ENCODE data around the gene CISTR.
A peak's percentile ranks its signal among the peaks of the same experiment; 100 is the strongest.
"Not testable (repeated sequence)": the region's sequence is repeated elsewhere in the genome, so short reads cannot be mapped to it uniquely, and the experiment has no call there.

Gene CISTR

GRCh38 chr12:53762793-53763192 lies 11.0 kb upstream of the CISTR start:
- not testable (repeated sequence) for DNase-seq (ENCODE audit: low read depth)

- DNase-seq (ENCODE audit: low read depth): no peak
These were observed 9.5 kb upstream of the CISTR start for GRCh38 chr12:53761306-53761705.

GRCh38 chr12:53759261-53759660 lies 7.5 kb upstream of the CISTR start:
- no peak for DNase-seq (ENCODE audit: low read depth)

- no peak for DNase-seq (ENCODE audit: low read depth)
These were observed 6.9 kb upstream of the CISTR start for GRCh38 chr12:53758730-53759103.

GRCh38 chr12:53758081-53758729 lies 6.4 kb upstream of the CISTR start:
- DNase-seq (ENCODE audit: low read depth): no peak

- DNase-seq (ENCODE audit: low read depth): peak; percentile 36
These were observed 5.5 kb upstream of the CISTR start for GRCh38 chr12:53757101-53757770.

GRCh38 chr12:53756300-53757100 lies 4.7 kb upstream of the CISTR start:
- no peak for DNase-seq (ENCODE audit: low read depth)

GRCh38 chr12:53755893-53756292 lies 4.1 kb upstream of the CISTR start:
- DNase-seq (ENCODE audit: low read depth): no peak

- no peak for DNase-seq (ENCODE audit: low read depth)
These were observed 3.7 kb upstream of the CISTR start for GRCh38 chr12:53755451-53755891.

GRCh38 chr12:53754633-53755264 lies 3.0 kb upstream of the CISTR start:
- DNase-seq (ENCODE audit: low read depth): no peak

GRCh38 chr12:53754188-53754585 lies 2.4 kb upstream of the CISTR start:
- DNase-seq (ENCODE audit: low read depth): no peak

- no peak for DNase-seq (ENCODE audit: low read depth)
These were observed 842 bp upstream of the CISTR start for GRCh38 chr12:53752621-53753020.

GRCh38 chr12:53752192-53752601 lies 418 bp upstream of the CISTR start:
- DNase-seq (ENCODE audit: low read depth): no peak

GRCh38 chr12:53750812-53751335 lies 905 bp downstream of the CISTR start:
- DNase-seq (ENCODE audit: low read depth): no peak

- no peak for DNase-seq (ENCODE audit: low read depth)
These were observed 1.6 kb downstream of the CISTR start for GRCh38 chr12:53749986-53750811.

- no peak for DNase-seq (ENCODE audit: low read depth)
These were observed 3.5 kb downstream of the CISTR start for GRCh38 chr12:53748072-53748840.

GRCh38 chr12:53747095-53747494 lies 4.7 kb downstream of the CISTR start:
- DNase-seq (ENCODE audit: low read depth): no peak

- DNase-seq (ENCODE audit: low read depth): peak; percentile 86
These were observed 5.1 kb downstream of the CISTR start for GRCh38 chr12:53746592-53747092.

- DNase-seq (ENCODE audit: low read depth): no peak
These were observed 7.0 kb downstream of the CISTR start for GRCh38 chr12:53744751-53745150.

- DNase-seq (ENCODE audit: low read depth): no peak
These were observed 7.7 kb downstream of the CISTR start for GRCh38 chr12:53744130-53744441.
